NCI-H1417 (cell line): ENCODE results near the gene ITGA8.
"Not testable (repeated sequence)": the region's sequence is repeated elsewhere in the genome, so short reads cannot be mapped to it uniquely, and the experiment has no call there.

Source experiments
- DNase-seq, 3 experiments: peaks; one replicate each; lab custom pipeline; 2025; lab: John Stamatoyannopoulos, UW

ITGA8 gene

DNA sequence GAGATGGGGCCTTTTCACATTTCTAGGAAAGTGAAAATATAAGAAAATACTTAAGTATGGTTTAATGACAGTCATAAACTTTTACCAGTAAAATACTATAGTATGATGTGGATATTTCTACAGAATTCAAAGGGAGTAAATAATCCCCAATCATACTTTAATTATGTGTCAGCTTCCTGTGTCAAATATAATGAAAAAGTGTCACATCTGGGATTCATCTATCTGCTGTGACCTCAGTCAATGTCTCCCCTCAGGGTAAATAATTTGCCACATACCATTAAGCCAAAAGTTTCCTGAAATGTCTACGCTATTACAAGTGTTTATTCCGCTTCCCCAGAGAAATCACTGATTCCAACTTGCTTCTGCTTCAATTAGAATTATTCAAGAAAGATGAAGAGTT, 110.5 kb downstream of the ITGA8 start:
- DNase-seq = no peak

DNA sequence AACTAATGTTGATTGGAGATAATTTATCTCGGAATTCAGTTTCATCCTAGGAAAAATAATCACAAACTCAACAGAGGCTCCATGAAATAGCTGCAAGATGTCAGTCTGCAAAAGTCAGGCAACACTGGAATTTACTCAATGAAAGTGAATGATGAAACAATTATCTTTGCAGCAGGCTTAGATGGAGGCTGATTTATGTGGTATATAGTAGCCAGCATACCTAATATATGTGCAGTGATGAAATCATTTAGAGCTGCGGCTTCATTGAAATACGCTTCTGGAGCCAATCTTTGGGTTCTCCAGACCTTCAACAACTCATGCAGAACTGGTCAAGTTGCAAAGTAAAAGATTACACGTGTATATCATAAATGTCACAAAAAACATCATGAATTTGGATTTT, 113.3 kb downstream of the ITGA8 start:
- DNase-seq = no peak

DNA sequence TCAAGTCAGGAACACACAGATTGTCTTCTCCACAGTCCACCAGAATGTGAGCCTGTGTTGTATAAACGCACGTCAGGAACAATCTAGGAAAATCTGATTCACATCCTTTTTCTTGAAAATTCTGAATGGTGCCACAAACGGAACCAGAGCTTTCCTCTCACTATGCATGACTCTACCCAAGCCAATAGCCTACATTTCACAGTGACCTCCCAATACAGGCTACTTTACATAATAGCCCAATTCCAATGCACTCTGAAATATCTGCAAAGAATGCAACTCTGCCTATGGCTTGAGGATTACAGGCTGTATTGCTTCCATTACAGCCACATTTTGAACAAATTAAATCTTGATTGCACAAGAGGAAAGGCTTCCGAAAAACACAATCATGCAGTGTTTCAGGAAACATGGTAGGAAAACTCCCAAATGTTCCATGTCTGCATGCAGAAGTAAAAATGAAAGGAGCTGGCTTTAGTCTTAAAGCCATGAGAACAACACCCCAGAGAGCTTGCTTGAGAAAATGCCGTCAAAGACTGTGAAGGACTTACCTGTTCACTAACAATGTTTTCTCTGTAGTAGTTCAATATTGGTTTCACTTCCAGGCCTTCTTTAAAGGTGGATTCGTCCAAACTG, 113.9 kb downstream of the ITGA8 start:
- no peak for DNase-seq

DNA sequence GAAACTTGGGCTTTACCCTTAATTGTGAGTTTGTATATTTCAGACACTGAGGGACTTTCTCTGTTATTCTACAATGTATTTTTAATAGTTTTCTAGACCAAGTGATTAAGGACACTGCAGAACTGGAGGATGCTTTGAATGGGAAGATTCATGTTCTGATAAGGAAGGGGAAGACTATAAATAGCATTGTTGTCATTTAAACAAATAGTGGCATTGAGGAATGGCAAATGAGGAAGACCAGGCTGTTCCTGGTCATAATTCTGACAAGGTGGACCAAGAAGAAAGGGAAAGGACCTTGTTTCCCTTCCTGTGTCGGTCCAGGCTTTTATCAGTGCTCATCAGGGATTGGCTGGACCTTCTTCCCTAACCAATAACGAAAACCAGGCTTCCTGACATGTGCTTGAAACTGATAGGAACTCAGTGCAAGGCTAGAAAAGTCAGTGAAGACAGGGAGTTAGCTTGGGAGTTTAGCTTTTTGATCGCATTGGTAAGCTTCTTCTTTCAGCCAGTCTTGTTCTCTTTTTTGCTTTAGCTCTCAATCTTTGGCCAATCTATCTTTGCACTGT, 116.2 kb downstream of the ITGA8 start:
- no peak for DNase-seq

DNA sequence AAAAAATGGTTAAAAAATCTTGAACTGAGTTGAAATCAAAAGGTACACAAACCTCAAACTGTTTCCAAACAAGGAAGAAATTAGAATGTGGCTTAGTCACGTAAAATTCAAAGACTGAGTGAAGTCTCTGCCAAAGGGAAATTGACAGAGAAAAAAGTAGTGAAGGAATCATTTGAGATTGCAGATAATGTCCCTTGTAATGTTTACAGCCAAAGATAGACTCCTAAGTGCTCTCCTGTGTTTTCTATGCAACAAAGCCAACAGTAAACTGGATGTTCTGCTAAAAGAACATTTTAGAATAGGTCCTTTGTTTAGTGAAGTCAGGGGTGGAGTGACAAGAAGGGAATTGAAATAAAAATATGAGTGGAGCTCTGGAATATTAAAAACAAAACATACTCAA, 117.9 kb downstream of the ITGA8 start:
- no peak for DNase-seq

DNA sequence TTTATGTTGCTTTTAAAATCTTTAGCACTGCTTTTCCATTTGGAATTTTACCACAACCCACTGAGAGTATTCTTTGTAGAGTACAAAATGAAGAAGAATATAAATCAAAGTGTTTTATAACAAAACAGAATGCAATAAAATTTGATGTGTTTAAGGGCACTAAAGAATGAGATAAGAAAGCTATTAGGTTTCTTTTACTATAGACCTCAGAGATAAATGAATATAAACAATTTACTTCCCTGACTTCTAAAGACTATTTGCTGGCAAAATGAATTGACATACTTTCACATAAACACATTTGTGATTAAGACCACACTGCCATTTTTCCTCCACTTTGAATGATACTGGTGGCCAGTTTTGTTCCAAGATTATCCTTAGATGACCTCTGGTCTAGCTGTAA, 124.5 kb downstream of the ITGA8 start:
- DNase-seq = no peak

DNA sequence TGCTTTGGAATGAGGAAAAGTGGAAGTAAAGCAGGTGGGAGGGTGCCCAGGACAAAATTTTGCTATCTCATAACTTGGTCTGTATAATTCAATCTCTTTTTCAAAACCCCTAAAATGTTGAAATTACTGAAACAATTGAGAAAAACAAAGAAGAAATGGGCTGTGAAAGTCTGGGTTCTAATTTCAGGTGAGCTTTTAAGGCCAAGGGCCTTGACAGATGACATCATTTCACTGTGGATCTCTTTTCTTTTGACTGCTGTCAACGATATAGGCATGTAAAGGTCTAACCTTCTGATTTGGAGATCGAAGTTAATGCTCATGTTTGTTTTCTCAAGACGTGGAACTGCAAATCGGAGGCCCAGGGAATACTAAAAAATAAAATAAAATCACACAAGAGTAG, 127.8 kb downstream of the ITGA8 start:
- DNase-seq = no peak

DNA sequence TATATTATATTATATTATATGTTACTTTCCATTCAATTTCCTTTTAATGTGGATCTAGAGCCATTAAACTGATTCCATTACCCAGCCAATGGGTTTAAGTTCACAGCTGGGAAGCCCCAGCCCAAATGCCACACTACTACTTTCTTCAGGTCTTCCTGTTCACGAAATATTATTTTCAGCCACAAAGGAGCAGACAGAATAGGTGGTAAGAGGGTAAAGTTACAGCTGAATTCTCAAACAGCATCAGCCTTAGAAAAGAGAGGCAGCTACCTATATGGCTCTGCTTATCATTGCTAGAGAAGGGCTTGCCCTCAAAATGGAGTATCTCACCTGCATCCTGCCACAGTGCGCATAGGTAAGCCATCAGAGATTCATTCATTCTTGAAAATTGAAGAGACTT, 128.3 kb downstream of the ITGA8 start:
- DNase-seq = no peak

DNA sequence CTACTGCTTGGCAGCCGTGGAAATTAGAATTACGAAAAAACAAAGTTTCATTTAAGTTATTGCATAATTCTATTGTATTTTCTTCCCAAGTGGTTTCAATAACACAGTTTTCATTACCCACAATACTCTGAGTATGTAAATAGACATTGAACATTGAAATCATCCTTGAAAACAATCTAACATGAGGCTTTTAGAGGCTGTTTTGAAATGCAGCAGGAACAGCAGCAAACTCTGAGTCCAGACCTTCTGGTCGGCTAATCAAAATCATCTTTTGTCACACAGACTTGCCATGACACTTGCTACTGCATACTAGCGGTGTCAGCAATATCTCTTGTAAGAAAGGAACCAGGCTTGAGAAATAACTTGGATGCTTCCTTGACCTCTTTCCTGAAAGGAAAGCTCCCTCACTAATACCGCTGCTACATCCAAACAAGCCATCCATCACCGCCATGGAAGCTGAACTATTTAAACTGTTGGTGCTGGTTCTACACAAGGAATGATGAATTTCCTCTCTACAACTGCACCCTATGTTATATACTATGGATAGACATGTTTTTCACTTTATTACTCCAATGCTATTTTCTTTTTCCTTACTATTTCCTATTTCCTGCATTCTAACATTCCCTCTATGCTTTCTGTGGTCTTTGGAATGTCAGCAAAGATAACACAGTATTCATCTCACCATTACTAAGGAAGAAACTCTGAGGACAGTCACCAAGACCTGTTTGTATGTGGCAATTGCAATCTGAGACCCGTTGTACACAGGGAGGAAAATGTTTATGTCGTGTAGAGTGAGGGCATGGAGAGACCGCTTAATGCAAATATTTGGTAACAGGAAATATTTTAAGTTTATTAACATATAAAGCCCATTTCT, 130.8 kb downstream of the ITGA8 start:
- DNase-seq = no peak

DNA sequence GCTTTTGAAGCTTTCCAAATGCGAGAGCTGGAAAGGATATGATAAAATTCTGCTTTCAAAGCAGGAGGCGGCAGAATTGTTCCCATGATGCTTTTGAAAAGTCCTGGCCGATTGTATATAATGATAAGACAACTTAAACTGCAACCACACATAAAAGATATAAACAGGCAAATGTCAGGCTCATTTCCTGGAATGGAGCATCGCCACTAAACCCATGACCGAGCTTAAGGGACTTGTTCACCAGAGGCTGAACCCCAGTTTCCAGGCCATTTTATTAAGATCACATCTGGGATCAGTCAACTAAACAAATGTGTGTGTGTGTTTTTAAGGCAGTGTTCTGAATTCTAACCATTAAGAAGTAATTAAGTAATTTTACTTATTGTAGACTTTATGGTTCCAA, 131.6 kb downstream of the ITGA8 start:
- no peak for DNase-seq

DNA sequence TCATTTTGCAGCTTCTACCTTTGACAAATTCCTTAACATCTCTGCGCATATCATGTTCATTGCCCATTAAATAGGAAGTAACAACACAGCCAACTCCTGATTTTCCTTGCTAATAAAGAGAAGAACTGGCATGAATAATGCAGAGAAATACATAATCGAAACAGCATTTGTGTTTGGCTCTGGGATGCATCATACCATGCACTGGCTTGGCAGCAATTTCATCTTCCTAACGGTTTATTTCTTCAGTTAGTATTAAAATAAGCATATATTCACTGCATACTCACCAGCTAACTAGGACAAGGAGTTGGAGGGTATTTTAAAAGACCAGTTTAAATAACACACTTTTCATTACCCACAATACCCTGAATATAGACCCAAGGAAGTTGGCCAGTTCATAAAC, 132.5 kb downstream of the ITGA8 start:
- no peak for DNase-seq

DNA sequence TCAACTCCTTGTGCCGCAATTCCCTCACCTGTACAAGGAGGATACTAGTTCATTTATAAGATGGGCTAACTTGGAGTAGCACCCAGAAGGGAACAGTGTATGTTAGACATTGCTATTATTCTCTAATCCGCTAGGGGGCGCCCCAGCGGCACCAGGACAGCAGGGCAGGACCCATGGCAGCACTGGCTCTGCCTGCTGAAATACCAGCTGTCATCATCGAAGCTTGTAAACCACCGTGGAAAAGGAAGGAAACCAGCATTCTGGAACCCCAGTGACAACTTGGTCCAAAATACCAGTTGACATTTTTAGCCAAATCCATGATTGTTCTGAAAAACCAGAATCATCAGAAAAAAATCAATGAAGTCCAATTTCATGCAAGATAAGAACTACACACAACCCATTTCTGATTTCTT, 134.4 kb downstream of the ITGA8 start:
- DNase-seq = peak; percentile 1 to 38 (median 16)

DNA sequence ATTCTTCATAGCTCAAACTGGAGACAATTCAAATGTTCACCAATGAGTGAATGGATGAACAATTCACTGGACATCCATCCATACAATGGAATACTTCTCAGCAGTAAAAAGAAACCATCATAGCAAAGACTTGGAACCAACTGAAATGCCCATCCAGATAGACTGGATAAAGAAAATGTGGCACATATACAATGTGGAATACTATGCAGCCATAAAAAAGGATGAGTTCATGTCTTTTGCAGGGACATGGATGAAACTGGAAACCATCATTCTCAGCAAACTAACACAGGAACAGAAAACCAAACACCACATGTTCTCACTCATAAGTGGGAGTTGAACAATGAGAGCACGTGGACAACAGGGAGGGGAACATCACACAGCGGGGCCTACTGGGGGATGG, 136.8 kb downstream of the ITGA8 start:
- DNase-seq = not testable (repeated sequence)

DNA sequence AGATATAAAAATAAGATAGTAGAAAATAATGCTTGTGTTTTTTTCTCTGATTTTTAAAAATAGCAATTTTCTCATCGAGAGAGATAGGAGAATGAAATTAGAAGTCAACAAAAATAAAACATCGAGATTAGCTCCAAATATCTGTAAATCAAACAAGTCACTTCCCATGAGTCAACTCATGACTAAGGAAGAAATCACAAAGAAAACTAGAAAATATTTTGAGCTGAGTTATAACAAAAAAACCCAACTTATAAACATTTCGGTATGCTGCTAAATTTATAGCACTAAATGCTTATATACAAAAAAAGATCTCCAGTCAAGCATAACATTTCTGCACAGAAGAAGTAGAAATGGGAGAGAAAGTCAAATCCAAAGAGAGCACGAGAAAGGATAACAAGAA, 140.1 kb downstream of the ITGA8 start:
- no peak for DNase-seq

DNA sequence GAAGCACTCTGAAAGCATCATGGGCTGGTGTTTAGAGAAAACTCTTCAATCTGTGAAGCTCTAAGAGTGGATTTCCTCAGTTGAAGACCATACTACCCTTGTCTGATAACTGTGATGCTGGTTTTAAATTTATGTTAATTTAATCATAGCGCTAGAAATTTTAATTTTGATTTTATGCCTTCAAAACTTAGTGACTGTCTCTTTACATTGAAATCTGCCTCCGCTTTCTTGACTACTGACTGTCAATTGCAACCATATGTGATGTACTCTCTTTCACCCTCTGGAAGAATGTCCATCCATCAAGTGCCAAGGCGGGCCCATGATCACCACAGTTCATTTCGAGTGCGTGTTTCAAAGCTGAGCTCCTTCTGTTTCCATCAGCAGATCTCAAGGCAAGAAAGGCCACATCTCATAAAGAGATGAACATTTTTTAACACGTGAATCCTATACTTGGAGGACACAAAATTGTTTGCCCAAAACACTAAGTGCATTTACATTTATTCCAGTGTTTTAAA, 147.1 kb downstream of the ITGA8 start:
- DNase-seq = no peak

DNA sequence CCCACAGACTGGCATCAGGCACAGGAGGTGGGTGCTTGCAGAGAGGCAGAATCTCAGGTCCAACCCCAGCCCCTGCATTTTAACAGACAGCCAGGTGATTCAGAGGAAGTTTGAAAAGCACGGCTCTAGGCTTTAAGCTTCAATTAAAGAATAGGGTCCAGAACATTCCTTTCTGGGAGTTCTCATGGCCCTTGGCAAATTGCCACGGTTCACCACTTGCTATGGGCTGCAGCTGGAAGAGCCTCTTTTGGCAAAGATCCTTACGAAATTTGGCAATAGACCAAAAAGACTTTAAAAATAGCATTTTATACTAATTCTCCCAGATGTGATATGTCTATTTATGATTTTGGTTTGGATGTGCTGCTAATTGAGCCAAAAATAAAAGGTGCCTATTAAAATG, 148.1 kb downstream of the ITGA8 start:
- DNase-seq = no peak

DNA sequence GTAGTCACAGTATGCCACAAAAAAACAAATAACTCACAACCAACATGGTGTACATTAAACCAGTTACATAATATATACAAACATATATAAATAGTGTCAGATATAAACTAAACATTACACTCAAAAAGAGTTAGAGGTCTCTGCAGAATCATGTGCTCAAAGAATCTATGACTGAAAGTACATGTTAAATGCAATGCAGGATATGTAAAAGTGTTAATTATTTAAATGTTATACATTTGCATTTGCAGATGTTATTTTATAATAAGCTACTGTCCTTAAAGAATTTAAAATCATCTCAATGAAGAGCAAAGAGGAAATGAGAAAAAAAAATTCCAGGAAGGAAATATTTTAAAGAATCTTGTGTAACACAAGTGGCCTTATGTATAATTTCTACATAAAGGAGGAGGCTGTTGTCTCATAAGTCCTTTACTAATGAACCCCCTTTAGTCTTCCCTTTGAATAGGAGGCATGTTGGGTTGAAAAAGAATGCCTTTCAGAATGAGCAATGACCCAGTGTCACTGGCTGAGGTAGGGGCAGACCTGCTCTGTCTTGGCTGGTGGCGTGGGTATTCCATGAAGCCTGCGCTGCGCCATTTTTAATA, 148.9 kb downstream of the ITGA8 start:
- no peak for DNase-seq

DNA sequence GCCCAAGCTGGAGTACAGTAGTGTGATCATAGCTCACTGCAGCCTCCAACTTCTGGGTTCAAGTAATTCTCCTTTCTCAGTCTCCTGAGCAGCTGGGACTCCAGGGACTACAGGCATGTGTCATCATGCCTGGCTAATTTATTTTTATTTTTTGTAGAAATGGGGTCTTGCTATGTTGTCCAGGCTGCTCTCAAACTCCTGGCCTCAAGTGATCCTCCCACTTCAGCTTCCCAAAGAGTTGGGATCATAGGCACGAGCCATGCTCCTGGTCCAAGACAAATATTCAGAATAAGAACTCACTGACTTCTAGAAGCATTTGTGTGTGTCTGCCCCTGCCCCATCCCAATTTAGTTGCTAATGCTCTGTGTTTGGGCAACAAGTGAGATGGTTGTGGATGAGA, 151.8 kb downstream of the ITGA8 start:
- no peak for DNase-seq

DNA sequence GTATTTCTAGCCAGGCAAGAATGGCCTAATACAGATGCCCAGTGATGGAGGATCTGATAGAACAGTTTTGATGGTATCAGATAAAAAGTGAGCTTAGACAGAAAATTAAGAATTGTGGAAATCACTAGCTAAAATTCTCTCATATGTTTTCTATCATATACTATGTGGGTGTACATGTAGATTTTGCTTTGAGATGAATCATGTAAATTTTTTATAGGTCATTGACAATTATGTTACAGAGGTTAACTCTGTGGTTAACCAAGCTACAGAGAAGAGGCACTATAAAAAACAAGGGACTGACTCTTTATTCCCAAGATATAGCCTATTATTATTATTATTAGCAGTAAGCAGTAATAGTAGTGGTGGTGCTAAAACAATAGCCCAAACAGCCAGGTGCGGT, 156.5 kb downstream of the ITGA8 start:
- no peak for DNase-seq

DNA sequence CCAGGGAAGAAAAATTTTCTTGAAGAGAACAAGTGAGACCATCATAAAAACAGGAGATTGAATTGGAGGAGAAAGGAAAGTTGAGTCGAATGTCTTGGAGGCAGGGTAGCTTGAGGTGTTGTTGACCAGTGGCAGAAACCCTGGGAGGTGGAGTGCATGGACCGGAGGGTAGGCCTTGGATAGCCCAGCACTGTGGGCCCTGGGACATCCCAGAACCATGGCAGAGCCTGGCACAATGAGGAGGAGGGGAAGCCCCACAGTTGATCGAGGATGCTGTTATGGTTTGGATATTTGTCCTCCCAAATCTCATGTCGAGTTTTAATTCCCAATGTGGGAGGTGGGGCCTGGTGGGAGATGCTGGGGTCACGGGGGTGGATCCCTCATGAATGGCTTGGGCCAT, 157.1 kb downstream of the ITGA8 start:
- no peak for DNase-seq

DNA sequence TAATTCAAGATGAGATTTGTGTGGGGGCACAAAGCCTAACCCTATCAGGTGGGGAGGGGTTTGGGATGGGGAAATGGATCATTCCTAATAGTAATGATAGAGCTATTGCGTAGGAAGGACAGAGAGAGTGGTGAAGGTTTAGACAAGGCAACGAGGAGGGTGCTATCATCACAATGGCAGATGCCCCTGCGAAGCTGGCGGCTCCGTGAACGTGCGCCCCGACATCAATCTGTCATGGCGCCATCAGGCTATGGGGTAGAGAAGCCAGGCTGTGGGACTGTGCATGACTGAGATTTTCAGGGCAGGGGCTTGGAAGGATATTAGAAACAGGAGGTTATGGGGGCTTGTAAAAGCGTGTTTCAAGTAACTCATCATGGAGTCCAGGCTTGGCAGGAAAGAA, 157.6 kb downstream of the ITGA8 start:
- no peak for DNase-seq

DNA sequence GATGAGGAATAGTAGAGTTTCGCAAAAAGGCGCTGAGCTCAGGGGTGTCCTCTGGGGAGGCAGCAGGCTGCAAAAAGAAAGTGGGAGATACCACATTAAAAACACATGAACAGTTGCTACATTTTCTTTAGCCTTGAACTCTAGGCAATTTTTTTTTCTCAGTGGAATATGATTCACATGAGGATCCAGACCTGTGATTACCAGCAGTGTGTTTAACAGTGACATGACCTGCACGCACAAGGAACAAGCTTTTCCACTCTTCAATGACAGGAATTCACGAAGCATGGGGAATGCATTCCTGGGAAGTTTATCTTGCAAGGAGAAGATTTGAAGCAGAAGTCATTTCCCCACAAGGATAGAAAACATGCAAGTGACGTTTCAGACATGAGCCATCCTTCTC, 161.6 kb downstream of the ITGA8 start:
- DNase-seq = no peak

DNA sequence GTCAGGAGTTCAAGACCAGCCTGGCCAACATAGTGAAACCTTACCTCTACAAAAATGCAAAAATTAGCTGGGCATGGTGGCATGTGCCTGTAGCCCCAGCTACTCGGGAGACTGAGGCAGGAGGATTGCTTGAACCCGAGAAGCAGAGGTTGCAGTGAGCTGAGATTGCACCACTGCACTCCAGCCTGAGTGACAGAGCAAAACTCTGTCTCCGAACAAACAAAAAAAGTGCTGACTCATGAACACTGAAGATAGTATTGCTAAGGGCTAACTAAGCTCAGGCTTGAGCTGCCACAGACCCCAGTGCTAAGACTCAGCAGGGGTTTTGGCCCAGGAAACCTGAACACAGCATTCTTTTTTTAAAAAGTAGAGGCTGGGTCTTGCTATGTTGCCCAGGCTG, 162.6 kb downstream of the ITGA8 start:
- DNase-seq = not testable (repeated sequence)
